ENCODE data around the gene ZC3H4. TPM values are rescaled to one million over a fixed set of nuclear protein-coding genes. Genes with fewer than 3 reads are reported as not detected.

ZC3H4 gene
- total RNA-seq, 4 donors from 2014 or later = 26.2 to 34.7 (median 30.2) TPM

DNA sequence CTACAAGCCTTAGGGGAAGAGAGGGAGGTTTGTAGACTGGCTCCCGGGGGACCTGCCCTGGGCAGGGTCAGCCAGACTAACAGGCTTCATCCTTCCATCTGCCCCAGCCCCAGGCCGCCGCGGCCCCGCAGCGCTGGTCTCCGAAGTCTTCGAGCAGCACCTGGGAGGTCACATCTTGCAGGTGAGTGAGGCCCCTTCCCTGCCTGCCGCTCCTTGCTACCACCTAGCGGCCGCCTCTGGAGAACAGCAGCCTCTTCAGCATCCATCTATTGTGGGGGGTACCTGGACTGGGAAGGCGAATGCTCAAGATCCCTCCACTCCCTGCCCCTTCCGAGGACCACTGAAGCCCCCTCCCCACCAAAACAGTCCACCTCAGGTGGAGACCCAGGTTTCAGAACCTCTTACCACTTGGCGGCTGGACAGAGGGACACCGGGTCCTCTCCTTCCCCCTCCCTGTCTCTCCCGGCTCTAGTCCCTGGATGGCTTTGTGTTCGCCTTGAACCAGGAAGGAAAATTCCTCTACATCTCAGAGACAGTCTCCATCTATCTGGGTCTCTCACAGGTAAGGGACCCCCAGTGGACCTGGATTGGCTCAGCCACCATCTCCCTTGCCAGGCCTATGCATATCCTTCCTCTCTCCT, 81.3 kb downstream of the ZC3H4 start:
- no peaks in the 10 kb centered on the region for H3K9me3 ChIP-seq
- H3K4me1 ChIP-seq = peaks cover 7 to 16% (median 15%) of the 10 kb centered on the region in 4 donors
- no peak for DNase-seq (ENCODE audit: extremely low spot score)
- H3K36me3 ChIP-seq = no peaks in the 10 kb centered on the region
- H3K27ac ChIP-seq (replicated peaks in 1 of 4) = no peak overlapping the region
- H3K27me3 ChIP-seq = peaks cover 0 to 70% (median 16%) of the 10 kb centered on the region in 4 donors
- 26% methylated on average over 10 of the region's 17 CpGs for WGBS
- intact Hi-C loops (cut with DNase I) = no loop called here
- TF ChIP-seq POLR2A (IDR thresholded peaks at IDR 0.05; ENCODE audit: low read depth) = no peak
- TF ChIP-seq POLR2AphosphoS5 (IDR thresholded peaks at IDR 0.05) = no peak
- no peak for TF ChIP-seq EP300 (IDR thresholded peaks at IDR 0.05)
- TF ChIP-seq, protein P1, sequence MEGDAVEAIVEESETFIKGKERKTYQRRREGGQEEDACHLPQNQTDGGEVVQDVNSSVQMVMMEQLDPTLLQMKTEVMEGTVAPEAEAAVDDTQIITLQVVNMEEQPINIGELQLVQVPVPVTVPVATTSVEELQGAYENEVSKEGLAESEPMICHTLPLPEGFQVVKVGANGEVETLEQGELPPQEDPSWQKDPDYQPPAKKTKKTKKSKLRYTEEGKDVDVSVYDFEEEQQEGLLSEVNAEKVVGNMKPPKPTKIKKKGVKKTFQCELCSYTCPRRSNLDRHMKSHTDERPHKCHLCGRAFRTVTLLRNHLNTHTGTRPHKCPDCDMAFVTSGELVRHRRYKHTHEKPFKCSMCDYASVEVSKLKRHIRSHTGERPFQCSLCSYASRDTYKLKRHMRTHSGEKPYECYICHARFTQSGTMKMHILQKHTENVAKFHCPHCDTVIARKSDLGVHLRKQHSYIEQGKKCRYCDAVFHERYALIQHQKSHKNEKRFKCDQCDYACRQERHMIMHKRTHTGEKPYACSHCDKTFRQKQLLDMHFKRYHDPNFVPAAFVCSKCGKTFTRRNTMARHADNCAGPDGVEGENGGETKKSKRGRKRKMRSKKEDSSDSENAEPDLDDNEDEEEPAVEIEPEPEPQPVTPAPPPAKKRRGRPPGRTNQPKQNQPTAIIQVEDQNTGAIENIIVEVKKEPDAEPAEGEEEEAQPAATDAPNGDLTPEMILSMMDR (IDR thresholded peaks at IDR 0.05) = peak; percentile 58 to 89 (median 61)
- no peak overlapping the region for H3K4me3 ChIP-seq

DNA sequence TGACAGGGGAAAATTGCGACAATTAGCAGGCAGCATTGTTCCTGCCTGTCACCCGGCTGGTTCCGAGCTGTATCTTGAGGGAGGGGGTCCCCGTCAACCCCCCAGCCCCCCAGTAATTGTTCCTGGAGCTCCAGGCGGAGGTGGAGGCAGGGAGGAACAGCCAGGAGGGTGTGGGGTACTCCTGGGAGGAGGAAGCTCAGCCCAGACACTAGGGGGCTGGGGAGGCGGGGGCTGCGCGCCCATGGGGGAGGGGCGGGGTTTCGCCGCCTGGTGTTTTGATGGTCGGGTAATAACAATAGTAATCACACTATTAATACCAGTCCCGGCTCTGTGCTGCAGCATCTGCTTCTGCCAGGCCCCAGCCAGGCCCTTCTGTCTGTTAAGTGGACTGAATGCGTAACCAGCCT, 85.4 kb downstream of the ZC3H4 start:
- Histone ChIP-seq H3K4me1 (peaks cover under 1 to 5% (median 3%) of the 10 kb centered on the region in 4 donors), H3K4me3 (no peak overlapping the region), H3K27ac (replicated peaks in 1 of 4) (no peak overlapping the region), H3K27me3 (peaks cover 6 to 92% (median 34%) of the 10 kb centered on the region in 4 donors), H3K9me3 (no peaks in the 10 kb centered on the region), H3K36me3 (no peaks in the 10 kb centered on the region)
- WGBS = 10% methylated on average over 9 of the region's 14 CpGs
- DNase-seq (ENCODE audit: extremely low spot score) = no peak
- intact Hi-C loops (cut with DNase I) = no loop called here
- no peak for TF ChIP-seq POLR2AphosphoS5 (IDR thresholded peaks at IDR 0.05)
- TF ChIP-seq EP300 (IDR thresholded peaks at IDR 0.05) = no peak
- TF ChIP-seq, protein P1 (IDR thresholded peaks at IDR 0.05) = no peak
- TF ChIP-seq POLR2A (IDR thresholded peaks at IDR 0.05; ENCODE audit: low read depth) = no peak

DNA sequence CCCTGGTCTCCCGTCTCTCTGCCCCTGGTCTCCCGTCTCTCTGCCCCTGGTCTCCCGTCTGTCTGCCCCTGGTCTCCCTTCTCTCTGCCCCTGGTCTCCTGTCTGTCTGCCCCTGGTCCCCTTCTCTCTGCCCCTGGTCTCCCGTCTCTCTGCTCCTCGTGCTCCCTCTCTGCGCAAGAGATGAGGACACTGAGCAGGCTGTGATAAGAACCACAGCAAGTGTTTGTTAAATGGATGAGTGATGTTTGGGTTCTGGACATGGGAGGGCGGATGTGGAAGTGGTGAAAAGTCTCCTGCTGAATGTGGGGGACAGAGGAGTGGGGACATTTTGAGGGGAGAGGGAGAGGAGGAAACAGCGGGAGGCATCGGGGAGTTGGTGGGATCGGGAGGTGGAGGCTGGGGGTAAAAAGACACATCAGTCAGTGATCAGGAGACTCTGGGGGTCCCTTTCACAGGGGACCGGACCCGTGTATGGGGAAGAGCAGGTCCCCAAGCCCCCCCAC, 85.9 kb downstream of the ZC3H4 start:
- no peak overlapping the region for H3K27ac ChIP-seq (replicated peaks in 1 of 4)
- H3K27me3 ChIP-seq = peaks cover 10 to 93% (median 38%) of the 10 kb centered on the region in 4 donors
- H3K9me3 ChIP-seq = no peaks in the 10 kb centered on the region
- no peak overlapping the region for H3K4me3 ChIP-seq
- intact Hi-C loops (cut with DNase I) = no loop called here
- no peaks in the 10 kb centered on the region for H3K36me3 ChIP-seq
- TF ChIP-seq POLR2AphosphoS5 (IDR thresholded peaks at IDR 0.05) = no peak
- TF ChIP-seq POLR2A (IDR thresholded peaks at IDR 0.05; ENCODE audit: low read depth) = no peak
- DNase-seq (ENCODE audit: extremely low spot score) = no peak
- 34% methylated on average over 9 of the region's 12 CpGs for WGBS
- H3K4me1 ChIP-seq = peaks cover 3 to 10% (median 7%) of the 10 kb centered on the region in 4 donors

DNA sequence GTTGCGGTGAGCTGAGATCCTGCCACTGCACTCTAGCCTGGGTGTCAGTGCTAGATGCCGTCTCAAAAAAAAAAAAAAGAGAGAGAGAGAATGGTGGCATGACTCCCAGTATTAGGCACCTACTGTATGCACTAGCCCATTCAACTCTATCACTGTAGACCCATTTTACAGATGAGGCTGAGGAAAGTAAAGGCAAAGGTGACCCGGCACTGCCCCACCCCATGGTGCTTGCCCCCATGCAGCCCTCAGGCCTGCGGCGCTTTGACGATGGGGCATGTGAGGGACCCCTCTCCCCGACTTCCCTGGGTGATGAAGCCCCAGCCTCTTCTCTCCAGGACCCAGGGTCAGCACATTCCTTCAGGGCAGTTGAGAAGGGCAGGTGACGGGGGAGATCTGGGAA, 86.7 kb downstream of the ZC3H4 start:
- intact Hi-C loops (cut with DNase I) = no loop called here
- DNase-seq (ENCODE audit: extremely low spot score) = no peak
- Histone ChIP-seq H3K4me3 (no peak overlapping the region), H3K36me3 (no peaks in the 10 kb centered on the region), H3K27me3 (peaks cover 10 to 93% (median 42%) of the 10 kb centered on the region in 4 donors), H3K27ac (replicated peaks in 1 of 4) (no peak overlapping the region), H3K4me1 (peaks cover 4 to 18% (median 12%) of the 10 kb centered on the region in 4 donors), H3K9me3 (no peaks in the 10 kb centered on the region)
- no peak for TF ChIP-seq POLR2AphosphoS5 (IDR thresholded peaks at IDR 0.05)
- no peak for TF ChIP-seq POLR2A (IDR thresholded peaks at IDR 0.05; ENCODE audit: low read depth)
- no peak for TF ChIP-seq EP300 (IDR thresholded peaks at IDR 0.05)
- TF ChIP-seq, protein P1 (IDR thresholded peaks at IDR 0.05) = no peak
- WGBS = 91% methylated on average over 8 of the region's 8 CpGs

DNA sequence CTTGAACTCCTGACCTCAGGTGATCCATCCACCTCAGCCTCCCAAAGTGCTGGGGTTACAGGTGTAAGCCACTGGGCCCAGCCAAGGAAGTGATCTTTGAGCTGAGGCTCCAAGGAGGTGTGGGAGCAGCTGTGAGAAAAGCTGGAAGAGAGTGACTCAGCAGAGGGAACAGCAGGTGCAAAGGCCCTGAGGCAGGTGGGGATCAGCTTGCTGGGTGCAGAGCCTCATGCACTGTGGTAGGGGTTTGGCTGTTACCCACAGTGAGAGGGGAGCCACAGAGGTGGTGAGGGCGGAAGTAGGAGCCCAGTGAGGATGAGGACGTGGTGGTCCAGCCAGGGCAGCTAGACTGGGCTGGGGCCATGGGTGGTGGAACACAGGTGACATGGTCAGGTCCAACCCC, 87.4 kb downstream of the ZC3H4 start:
- WGBS = 81% methylated on average over 2 of the region's 2 CpGs
- Histone ChIP-seq H3K4me3 (no peak overlapping the region), H3K36me3 (no peaks in the 10 kb centered on the region), H3K27me3 (peaks cover 16 to 94% (median 49%) of the 10 kb centered on the region in 4 donors), H3K9me3 (no peaks in the 10 kb centered on the region), H3K4me1 (peaks cover 12 to 25% (median 19%) of the 10 kb centered on the region in 4 donors), H3K27ac (replicated peaks in 1 of 4) (no peak overlapping the region)
- intact Hi-C loops (cut with DNase I) = no loop called here
- TF ChIP-seq EP300 (IDR thresholded peaks at IDR 0.05) = no peak
- TF ChIP-seq, protein P1 (IDR thresholded peaks at IDR 0.05) = no peak
- no peak for TF ChIP-seq POLR2A (IDR thresholded peaks at IDR 0.05; ENCODE audit: low read depth)
- no peak for TF ChIP-seq POLR2AphosphoS5 (IDR thresholded peaks at IDR 0.05)
- no peak for DNase-seq (ENCODE audit: extremely low spot score)
